Smooth muscle cell of the brain vasculature (primary cell): ENCODE measurements around the gene SLX9.
"Not testable (repeated sequence)": the region's sequence is repeated elsewhere in the genome, so short reads cannot be mapped to it uniquely, and the experiment has no call there.

Source experiments
- DNase-seq: peaks from one replicate; pipeline ENCODE4 v3.0.0-alpha.2; 2012; ENCODE audit warnings: low read depth, low spot score

The SLX9 gene

DNA sequence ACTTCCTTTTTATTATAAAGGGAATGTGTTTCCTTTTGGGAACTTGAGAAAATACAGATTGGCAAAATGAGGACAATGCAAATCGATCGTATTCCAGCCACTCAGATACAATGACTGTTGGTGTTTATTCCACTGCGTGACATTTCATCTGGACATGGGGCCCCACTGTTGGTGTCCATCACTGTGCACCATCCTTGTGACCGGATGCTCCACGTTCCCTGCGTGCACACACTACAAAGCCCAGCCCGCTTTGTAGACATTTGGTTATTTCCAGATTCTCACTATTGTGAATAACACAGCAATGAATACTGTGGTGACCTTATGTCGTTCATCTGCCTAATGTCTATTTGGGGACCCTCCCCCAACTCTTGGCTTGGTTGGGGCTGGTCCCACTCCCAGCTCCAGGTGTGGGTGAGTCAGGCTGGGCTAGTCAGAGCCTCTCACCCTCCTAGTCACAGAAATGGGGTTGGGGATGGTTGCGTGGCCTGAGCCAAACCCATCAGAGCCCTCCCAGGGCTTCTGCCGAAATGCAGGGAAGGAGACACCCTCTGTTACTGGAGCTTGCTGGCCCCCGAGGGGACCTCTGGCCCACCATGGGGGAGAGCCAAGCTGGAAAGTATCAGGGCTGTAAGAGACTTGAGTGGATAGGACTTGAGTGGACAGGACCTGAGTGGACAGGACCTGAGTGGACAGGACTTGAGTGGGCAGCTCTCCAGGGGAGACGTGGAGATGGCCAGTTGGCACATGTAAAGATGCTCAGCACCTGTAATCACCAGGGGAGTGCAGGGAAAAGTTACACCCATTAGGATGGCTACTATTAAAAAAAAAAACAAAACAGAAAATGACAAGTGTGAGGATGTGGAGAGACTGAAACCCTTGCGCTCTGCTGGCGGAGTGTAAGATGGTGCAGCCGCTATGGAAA lies 77.5 kb downstream of the SLX9 start:
- no peak for DNase-seq

DNA sequence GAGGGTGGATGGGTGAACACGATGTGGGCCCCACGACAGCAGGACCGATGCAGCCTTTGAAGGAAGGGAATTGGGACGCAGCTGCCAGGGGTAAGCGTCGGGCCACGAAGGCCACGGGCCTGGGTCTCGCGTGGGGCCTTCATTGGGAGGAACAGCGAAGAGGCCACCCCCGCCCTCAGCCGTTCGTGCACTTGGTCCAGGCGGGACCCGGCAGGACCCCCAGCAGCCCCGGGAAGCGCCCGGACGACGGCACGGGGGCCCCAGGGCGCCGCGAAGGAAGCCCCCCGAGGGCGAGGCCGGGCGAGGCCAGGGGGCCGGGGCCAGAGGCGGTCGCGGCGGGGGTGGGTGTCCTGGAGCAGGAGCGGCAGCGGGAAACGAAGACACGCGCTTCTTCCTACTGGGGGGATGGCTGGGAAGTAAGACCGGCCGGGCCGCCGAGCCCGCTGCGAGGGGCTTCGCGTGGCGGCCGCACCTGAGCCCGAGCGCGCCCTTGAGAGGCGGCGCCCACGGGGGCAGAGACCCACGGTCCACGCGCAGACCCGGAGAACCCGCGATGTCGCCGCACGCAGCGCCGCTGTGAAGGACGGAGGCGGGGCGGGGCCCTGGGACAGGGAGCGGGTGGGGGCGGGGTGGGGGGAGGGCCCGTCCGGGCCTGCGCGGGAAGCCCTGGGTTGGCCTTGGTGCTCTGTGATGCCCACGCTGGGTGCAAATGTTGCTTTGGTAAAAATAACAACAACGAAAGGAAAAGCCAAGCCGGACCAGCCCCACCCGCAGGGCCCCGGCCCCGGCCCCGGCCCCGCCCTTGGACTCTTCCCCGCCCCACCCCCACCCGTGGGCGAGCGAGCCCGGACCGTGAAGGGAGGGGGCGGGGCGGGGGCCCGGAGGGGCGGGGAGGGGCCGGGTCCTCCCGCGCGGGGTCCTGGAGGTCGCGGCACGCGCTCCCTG lies 78.6 kb downstream of the SLX9 start:
- DNase-seq: no peak

DNA sequence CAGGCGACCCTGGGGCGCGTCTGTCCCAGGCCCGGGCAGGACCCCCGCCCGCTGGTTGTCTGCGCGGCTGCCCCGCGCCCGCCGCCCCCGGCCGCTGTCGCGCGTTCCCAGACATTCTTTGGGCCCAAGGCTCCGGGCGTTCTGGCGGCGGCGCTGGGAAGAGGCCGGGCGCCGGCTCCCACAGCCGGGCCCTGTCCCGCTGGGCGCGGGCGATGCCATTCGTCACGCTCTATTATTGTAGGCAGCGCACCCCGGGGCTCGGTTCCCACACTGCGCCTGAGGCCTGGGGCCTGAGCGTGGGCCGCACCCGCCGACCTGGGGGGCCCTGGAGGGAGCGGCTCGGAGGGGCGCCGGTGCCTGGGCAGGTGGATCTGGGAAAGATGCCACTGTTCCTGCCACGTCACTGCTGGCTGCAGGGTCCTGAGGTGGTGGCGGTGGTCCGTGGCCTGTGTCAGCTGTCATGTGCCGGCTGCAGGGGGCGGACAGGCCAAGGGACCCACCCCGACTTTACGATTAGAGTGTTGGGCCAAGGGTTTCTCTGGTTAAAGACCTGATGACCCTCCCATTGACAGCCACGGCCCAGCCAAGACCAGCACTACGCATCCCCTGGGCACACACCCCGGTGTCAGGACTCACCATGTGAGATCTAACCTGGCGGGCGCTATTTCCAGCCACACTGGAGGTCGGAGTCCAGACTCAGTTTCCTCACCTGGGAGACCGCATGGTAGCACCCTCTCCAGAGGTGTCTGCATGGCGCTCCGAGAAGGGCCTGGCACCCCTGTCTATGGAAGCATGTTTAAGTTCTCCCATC lies 79.5 kb downstream of the SLX9 start:
- no peak for DNase-seq

GRCh38 chr21:45019887-45020537 lies 80.2 kb downstream of the SLX9 start:
- DNase-seq: no peak

DNA sequence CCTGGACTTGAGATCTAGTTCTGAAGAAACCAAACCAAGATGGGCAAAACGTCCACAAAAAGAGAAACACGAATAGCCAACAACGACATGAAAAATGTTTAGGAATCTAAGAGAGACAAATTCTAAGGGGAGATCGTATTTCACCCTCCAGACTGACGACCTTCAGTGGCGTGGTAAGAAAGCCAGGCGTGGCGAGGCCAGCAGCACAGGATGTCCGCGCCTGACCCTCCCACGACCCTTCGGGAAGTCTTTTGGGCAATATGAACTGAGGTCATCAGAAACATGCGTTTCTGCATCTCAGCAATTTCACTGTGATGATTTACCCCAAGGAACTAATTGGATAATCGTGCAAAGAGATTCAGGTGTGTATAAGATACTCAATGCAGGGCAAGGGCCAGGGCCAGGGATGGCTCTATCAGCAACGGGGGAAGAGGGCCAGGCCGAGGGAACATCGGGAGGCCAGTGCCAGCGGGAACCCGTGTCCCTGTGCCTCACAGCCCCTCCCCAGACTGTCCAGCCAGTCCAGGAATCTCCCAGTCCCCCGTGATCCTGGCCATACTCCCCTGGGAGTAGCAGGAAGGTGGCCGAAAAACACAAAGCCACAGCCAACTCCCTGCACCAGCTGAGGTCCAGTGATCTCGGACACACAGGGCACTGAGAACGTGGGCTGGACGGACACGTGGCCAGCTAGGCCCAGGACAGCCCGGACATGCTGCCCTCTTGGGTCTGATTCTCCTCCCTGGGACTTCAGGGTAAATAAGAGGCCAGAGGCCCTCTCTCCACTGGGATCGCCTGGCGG lies 81.0 kb downstream of the SLX9 start:
- no peak for DNase-seq

GRCh38 chr21:45021428-45022347 lies 81.9 kb downstream of the SLX9 start:
- DNase-seq: no peak

DNA sequence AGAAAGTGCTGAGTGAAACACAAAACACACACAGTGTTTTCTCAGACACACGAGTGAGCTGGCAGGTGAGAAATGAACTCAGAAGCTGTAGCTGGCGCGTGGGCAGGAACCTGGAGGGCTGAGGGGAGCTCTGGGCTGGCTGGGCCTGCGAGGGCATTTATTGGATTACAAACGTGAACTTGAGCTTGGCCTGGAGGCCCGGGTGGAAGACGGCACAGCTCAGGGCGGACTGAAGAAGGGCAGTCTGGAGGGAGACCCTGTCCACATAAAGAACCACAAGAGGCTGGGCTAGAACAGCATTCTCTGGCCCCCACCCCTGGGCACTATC lies 82.5 kb downstream of the SLX9 start:
- DNase-seq: no peak

DNA sequence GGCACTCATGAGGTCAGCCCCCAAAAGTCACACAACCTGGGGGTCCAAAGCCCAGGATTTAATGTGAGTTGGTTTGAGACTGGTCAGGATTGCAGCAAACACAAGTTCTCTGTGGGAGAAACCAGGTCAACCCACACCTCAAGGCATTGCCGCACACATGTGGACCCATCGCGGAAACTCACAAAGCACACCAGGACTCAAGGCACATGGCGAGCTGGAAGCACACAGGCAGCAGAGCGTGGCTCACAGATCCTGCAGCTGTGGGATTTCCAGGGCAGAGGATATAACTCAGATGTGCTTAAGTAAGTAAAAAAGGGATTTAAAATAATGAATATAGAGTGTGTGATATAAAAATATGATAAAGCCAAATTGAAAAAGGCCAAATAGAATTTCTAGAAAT lies 82.9 kb downstream of the SLX9 start:
- DNase-seq: no peak

DNA sequence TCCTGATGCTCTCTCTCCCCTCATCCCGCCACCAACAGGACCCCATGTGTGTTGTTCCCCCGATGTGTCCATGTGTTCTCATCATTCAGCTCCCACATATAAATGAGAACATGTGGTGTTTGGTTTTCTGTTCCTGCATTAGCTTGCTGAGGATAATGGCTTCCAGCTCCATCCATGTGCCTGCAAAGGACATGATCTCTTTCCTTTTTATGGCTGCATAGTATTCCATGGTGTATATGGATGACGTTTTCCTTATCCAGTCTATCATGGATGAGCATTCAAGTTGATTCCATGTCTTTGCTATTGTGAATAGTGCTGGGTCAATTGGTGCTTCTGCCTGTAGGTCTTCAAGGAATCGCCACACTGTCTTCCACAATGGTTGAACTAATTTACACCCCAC lies 84.7 kb downstream of the SLX9 start:
- DNase-seq: not testable (repeated sequence)

DNA sequence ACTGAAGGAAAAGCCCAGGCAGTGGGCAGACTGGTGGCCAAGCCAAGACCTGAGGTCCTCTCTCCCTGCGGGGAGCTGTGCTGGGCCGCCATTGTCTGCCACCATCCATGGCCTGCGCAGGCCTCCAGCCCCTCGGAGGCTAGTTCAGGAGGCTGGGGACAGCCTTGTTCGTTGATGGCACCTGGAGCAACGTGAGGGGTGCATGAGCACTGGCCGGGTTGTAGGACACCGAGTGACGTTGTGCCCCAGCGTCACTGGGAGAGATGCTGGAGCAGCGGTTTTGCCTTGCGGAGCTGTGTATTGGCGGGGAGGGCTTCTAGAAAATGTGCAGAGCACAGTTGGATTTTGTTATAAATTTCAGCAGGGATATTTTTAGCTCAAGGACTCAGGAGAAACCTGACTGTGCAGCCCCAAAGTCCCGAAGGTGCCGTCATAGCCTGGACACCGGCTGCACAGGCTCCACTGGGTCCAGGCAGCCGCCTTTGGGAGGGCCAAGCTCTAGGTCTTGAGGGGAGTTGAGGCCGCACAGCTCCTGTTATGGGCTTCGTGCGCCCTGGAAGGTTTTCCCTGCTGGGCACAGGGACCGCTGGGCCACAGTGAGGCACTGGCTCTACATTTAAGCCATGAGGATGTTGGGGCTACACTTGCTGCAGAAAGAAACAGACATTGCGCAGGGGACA lies 86.4 kb downstream of the SLX9 start:
- no peak for DNase-seq
